Fibroblast of villous mesenchyme (primary cell): ENCODE measurements around the gene MYH9. TPM values are rescaled to one million over a fixed set of nuclear protein-coding genes. Genes with fewer than 3 reads are reported as not detected.

Source experiments
- DNase-seq: peaks from one replicate; pipeline ENCODE4 v3.0.0-alpha.2; 2010; ENCODE audit warnings: low read depth
- H3K4me3 ChIP-seq: 2 replicates; pipeline ENCODE4 v1.5.1; 2011; ENCODE audit warnings: low read depth, mild to moderate bottlenecking, low read length
- CTCF ChIP-seq: IDR thresholded peaks from 2 replicates; pipeline ENCODE4 v1.5.1; 2012; ENCODE audit warnings: low read depth, mild to moderate bottlenecking, low read length; ENCODE audit not compliant: insufficient read depth
- total RNA-seq: library from RNA; depleted of rRNA; stranded (reverse); fragments of >200 nt; gene quantifications from 2 replicates; pipeline ENCODE4 v1.2.3, GENCODE V29; 2012

MYH9 gene
- total RNA-seq, 1 donor = 1,420 TPM

DNA sequence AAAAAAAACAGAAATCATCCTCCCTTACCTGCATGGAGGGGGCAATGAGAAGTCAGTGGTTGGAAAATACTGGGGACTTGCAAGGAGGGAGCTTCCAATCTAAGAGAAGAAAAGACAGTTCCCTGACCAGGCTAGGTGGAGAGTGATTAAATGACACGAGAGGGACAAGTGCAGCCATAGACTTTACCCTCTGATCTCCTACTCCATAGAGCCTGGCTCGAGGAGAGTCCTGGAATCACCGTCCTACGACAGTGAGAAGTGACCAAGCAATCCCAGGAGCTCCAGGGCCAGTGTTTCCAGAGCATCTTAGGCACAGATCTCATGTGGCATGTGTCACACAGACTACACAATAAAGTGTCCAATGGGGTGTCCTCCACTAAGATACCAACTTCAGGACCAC lies 25.7 kb downstream of the MYH9 start:
- H3K4me3 ChIP-seq = no peak overlapping the region
- TF ChIP-seq CTCF = no peak
- no peak for DNase-seq

GRCh38 chr22:36360871-36361383 lies 26.8 kb downstream of the MYH9 start:
- TF ChIP-seq CTCF = no peak
- peak overlapping the region; percentile 0 for H3K4me3 ChIP-seq
- DNase-seq = peak; percentile 84

DNA sequence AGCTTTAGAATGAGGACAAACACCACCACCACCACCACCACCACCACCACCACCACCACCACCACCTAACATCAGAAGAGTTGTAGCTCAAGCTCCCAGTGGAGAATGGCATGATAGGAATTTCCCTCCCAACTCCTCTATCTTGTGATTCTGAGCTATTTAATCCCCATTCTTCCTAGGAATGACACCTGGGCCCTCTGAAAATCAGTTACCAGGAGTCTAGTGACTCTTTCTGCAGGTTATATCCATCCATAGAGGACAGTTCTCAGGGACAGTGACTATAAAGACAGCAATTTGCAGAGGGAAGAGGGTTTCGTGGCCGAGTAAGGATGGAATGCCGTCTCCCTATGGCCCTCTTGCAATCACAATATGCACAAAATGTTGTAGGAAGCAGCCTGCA lies 27.8 kb downstream of the MYH9 start:
- no peak overlapping the region for H3K4me3 ChIP-seq
- TF ChIP-seq CTCF = no peak
- DNase-seq = no peak

DNA sequence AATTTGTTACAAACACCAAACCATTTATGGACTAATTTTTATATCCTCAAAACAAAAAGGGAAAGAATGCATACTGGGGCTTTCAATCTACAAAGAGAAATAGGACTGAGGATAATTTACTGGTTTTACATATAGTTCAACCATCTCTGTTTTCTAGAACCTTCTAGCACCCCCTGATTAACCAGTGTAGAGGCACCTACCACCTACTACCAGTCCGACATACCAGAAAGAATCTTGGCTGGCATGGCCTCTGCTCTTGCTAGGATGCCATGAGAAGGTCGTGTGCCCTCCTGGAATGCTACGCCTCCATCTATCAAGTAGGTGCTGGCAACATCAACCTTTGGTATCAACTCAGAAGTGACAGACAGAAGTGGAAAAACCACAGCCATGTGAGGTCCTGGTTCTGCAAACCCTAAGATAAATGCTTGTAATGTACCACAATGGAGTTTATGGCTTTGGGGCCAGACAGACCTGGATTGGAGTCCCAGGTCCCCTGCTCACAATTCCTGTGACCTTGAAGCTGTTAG lies 28.2 kb downstream of the MYH9 start:
- no peak for TF ChIP-seq CTCF
- H3K4me3 ChIP-seq = no peak overlapping the region
- no peak for DNase-seq

DNA sequence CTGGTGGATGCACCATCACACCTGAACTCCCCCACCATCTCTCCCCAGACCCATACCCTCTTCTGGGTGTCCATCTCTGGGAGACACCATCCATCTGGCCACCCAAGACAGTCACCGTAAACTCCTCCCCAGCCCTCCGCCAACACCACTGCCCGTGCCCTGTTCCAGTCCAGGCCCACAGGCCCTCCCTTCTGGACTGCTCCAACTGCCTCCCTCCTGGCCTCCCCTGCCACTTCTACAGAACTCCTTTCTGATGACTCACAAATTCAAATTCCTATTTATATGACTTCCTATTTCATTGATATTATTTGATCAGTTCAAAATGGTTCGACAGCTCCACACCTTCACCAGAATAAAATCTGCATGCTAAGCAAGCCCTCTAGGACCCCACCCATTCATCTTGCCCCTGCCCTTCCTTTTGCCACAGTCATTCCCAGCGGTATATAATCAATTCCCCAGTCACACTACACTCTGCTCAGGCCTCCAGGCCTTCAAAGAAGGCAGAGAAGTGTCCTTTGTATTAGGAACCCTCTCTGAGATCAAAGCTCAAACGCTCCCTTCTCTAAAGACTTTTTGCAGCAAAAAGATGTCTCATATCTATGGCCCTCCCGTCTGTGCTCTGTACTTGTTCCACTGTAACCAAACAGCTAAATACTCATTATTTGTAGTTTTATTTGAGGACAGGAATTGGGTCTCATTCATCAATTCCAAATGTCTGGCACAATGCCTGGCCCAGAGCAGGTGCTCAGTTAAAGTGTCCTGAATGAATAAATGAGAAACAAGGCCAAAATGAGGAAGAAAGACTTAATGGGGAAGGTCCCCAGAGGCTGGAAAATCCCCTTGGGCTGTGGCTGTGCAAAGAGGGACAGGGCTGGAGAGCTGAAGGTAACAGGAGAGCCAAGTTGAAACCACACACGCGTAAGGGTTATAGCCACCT lies 29.0 kb downstream of the MYH9 start:
- no peak for TF ChIP-seq CTCF
- no peak overlapping the region for H3K4me3 ChIP-seq
- no peak for DNase-seq

GRCh38 chr22:36356708-36357624 lies 30.8 kb downstream of the MYH9 start:
- H3K4me3 ChIP-seq = no peak overlapping the region
- DNase-seq = no peak
- TF ChIP-seq CTCF = no peak
